DMS 273 (cell line): ENCODE data around the gene PGM2.

Experiments
- DNase-seq: peaks from one replicate; lab custom pipeline; 2025; ENCODE audit not compliant: unreplicated experiment; lab: John Stamatoyannopoulos, UW

The PGM2 gene

DNA sequence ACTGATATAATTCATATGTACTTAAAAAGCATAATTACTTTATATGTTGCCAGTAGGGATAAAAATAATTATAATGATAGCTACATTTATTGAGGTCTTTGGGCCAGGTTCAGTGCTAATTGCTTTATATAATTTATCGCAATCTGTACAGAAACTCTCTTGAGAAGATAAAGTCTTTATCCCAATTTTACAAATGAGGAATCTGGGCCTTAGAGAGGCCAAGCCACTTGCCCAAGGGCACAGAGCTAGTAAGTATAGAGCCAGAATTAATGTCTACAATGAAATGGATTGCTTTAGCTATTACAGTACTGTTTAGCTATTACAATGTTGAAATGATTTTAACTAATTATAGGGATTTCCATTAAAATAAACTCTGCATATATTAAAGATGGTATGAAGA, 33.8 kb downstream of the PGM2 start:
- no peak for DNase-seq

GRCh38 chr4:37862961-37863360, 36.5 kb downstream of the PGM2 start:
- no peak for DNase-seq

DNA sequence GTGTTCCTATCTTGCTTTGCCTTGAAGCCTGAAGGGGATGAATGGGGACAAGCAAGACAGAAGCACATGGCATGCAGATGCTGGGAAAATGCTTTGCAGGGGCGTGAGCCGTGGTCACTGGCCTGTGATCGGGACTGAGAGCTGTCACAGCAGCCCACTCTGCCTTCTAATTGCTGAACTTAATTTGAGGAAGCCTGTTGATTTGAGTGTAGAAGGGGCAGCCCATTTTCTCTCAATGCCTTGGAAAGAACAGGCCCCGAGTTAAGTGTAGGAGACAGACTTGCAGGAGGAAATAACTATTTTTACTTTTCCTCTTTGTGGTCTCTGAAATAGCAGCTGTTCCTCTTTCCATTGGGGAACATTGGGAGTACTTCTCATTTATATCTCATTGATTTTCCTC, 38.3 kb downstream of the PGM2 start:
- DNase-seq: no peak

DNA sequence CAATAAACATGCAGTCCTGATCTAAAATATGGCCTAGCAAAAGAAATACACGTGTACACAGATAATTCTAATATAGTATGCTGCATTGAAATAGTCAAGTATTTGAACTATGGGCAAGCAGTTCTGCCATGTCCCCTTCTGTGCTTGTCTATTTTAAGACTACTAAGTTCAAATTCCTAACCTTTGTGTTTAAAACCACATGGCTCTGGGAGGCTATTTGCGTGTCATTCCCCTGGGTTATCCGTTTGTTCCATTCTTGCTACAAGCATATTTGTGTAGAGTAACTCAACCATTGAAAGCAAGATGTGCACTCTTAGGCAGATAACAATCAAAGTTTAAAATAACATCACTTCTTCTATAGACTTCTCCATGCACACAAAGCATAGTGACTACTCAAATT, 39.0 kb downstream of the PGM2 start:
- no peak for DNase-seq

- DNase-seq: no peak
Measured at GRCh38 chr4:37867102-37867501, 40.6 kb downstream of the PGM2 start.

GRCh38 chr4:37868238-37868637, 41.8 kb downstream of the PGM2 start:
- no peak for DNase-seq

- DNase-seq: no peak
Measured at GRCh38 chr4:37872310-37872988, 46.0 kb downstream of the PGM2 start.

- no peak for DNase-seq
Measured at GRCh38 chr4:37873386-37873785, 46.9 kb downstream of the PGM2 start.

- DNase-seq: no peak
Measured at GRCh38 chr4:37876156-37876555, 49.7 kb downstream of the PGM2 start.

DNA sequence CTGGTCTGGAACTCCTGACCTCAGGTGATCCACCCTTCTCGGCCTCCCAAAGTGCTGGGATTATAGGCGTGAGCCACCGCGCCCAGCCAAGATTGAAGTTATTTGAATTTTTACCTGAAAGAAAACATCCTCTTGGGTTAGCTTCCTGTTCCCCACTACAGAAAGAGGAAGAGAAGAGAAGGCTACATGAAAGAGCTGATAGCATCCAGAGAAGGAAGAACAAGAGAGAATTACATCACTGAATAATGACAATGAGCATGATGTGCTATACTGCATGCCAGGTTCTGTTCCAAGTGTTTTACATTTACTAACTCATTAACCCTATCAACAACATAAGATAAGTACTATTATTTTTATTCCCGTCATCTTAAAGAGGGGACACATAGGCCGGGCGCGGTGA, 52.9 kb downstream of the PGM2 start:
- DNase-seq: no peak

GRCh38 chr4:37881811-37882210, 55.3 kb downstream of the PGM2 start:
- no peak for DNase-seq

GRCh38 chr4:37882665-37883296, 56.3 kb downstream of the PGM2 start:
- peak; percentile 22 for DNase-seq

- no peak for DNase-seq
Measured at GRCh38 chr4:37884855-37885487, 58.5 kb downstream of the PGM2 start.

- DNase-seq: no peak
Measured at GRCh38 chr4:37885496-37885895, 59.0 kb downstream of the PGM2 start.

DNA sequence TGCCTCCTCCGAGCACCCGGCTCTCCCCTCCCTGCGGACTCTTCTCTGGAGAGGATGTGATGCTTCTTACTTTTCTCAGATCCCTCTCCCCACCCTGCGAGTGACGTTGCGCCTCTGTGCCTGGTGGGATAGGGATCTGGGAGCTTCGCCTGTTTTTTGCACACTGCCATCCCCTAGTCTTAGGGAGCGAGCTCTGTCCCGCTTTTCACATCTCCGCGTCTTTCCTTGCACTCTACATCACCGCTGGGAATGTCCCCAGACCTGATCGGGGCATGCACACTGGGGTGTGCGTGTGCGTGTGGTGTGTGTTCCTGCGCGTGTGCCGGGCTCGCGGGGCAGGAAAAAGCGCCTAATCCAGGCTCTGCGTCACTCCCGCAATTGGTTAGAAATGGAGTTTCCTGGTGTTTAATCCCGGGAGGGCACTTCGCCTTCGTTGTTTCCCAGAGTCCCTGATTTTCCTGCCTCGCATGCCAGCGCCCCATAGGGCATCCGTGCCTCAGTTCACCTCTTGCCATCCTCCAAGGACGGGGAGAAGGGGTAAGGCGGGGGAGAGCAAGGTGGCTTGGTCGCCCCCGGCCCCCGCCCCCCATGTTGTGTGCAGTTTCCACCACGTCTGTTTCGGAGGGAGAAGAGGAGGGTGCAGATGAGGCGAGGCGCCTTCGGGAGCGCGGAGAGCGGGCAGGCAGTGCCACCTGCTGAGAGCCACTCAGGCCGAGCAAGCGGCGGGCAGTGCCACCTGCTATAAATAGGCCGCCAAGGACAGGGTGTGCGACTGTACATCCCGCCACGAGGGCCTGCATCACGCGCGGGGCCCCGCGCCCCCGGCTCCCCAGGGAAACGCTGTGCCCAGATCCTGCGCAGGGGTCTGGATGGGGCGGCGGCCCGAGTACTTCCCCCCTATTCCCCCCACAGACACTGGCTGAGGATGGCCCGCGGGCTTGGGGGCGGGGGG, 63.6 kb downstream of the PGM2 start:
- DNase-seq: peak; percentile 45

DNA sequence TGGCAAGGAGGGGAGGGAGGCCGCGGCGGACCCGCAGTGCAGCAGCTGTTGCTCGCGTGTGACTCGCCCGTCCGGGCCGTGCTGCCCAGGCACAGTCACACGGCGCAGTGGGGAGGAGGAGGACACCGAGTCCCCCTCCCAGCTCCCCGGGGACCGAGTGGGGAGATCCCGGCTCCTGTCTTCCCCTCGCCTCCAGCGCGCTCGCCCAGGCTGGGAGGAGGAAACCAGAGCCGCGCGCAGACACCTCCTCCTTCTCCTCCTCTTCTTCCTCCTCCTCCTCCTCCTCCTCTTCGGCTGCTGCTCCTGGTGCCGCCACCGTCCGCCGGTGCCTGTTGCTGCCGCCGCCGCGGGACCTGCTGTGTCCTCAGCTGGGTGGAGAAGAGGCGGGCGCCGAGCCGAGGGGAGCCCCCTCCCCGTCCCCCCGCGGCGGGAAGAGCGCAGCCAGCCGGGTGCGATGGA, 64.3 kb downstream of the PGM2 start, which contains the start of gene TBC1D1:
TSS of gene TBC1D1 (plus strand) at position 284 of the 459 bp plus-strand sequence. CDS start 11,012 bp downstream, outside the sequence.
- DNase-seq: peak; percentile 59

GRCh38 chr4:37891260-37892159, 65.0 kb downstream of the PGM2 start:
- peak; percentile 61 for DNase-seq

DNA sequence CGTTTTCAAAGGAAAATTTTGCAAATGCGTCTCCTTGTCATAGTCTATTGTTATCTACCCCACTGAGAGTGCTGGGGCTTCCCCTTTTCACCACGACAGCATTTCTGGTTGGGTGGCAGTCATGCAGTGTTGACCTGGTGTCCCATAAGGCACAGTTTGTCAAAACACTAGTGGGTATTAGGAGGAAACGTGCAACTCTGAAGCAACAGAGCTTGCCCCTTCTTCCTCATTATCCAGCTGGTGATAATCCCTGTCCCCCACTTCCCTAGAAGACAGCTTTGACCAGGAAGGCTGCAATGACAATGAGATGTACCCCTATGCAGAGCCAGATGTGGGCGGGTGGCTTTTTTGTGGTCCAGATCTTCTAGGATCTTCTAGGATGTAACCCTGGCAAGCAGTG, 66.2 kb downstream of the PGM2 start:
- DNase-seq: no peak

GRCh38 chr4:37893164-37893563, 66.7 kb downstream of the PGM2 start:
- no peak for DNase-seq

DNA sequence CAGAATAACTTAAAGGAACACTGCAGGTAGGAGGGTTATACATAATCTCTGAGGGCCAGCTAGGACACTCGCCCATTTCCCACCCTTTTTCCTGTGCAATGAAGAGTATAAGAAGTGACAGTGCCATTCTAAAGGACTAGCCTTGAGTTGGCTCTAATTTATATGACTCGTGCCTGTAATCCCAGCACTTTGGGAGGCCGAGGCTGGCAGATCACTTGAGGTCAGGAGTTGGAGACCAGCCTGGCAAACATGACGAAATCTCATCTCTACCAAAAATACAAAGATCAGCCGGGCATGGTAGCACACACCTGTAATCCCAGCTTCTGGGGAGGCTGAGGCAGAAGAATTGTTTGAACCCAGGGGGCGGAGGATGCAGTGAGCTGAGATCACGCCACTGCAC, 68.8 kb downstream of the PGM2 start:
- DNase-seq: no peak
